ENCODE data around the gene NDUFS6.

DNA sequence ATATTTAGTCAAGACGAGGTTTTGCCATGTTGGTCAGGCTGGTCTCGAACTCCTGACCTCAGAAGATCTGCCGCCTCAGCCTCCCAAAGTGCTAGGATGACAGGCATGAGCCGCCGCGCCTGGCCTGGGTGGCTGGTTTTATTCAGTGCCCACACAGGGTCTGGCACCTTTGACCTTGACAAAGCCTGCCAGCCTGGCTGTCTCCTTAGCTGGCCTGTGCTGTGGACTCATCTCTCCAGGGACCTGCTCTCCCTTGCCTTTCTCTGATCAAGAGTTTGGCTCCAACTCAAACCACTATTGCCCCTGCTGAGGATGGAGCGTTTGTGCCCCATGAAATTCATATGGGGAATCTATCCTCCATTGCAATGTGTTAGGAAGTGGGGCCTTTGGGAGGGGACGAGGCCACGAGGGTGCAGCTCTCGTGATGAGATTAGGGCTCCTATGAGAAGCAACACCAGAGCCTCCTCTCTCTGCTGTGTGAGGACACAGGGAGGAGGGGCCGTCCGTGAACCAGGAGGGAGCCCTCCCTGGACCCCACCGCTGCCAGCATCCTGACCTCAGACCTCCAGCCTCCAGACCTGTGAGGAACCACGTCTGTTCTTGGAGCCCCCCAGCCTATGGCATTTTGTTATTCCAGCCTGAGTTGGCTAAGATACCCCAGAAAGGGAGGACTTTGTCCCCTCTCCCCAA lies 46.5 kb upstream of the NDUFS6 start:
- TF ChIP-seq POLR2A (IDR thresholded peaks at IDR 0.05; ENCODE audit: control extremely low read depth in 1 of 2, low read depth in 2 of 2, low read length in 2 of 2) (no peak), KDM1A (IDR thresholded peaks at IDR 0.05; ENCODE audit: borderline replicate concordance, low read length) (no peak)
